Ureter (tissue), 1 donor: ENCODE measurements around the gene SGCE. TPM values are rescaled to one million over a fixed set of nuclear protein-coding genes. Genes with fewer than 3 reads are reported as not detected.
A peak's percentile ranks its signal among the peaks of the same experiment; 100 is the strongest.

ENCODE experiments used
- DNase-seq: peaks from one replicate; pipeline ENCODE4 v3.0.0-alpha.2; 2020; ENCODE audit warnings: low spot score
- total RNA-seq: library from RNA; stranded (reverse); gene quantifications from one replicate; pipeline ENCODE4 v1.2.4, GENCODE V29; 2023
- donor health status: DM: yes; HTN: yes; CAD: no.

Gene SGCE
- total RNA-seq, 1 donor from 2014 or later = 35.9 TPM

GRCh38 chr7:94660006-94660405, 4.1 kb upstream of the SGCE start:
- DNase-seq = no peak

GRCh38 chr7:94658826-94659225, 2.9 kb upstream of the SGCE start:
- DNase-seq = no peak

- DNase-seq = peak; percentile 95
These were observed 2.1 kb upstream of the SGCE start for GRCh38 chr7:94657771-94658693.

- DNase-seq = no peak
These were observed 1.2 kb upstream of the SGCE start for GRCh38 chr7:94656925-94657731.

GRCh38 chr7:94656658-94656924, 658 bp upstream of the SGCE start:
- DNase-seq = no peak

GRCh38 chr7:94655126-94655847, 646 bp downstream of the SGCE start:
- DNase-seq = no peak

- DNase-seq = no peak
These were observed 1.2 kb downstream of the SGCE start for GRCh38 chr7:94654783-94655125.

- no peak for DNase-seq
These were observed 5.5 kb downstream of the SGCE start for GRCh38 chr7:94650147-94651051.

GRCh38 chr7:94649450-94649849, 6.5 kb downstream of the SGCE start:
- DNase-seq = no peak

GRCh38 chr7:94648731-94649130, 7.2 kb downstream of the SGCE start:
- DNase-seq = no peak

GRCh38 chr7:94647295-94647694, 8.6 kb downstream of the SGCE start:
- no peak for DNase-seq

- DNase-seq = no peak
These were observed 12.0 kb downstream of the SGCE start for GRCh38 chr7:94643771-94644545.

- no peak for DNase-seq
These were observed 12.9 kb downstream of the SGCE start for GRCh38 chr7:94642838-94643653.

GRCh38 chr7:94639384-94639783, 16.5 kb downstream of the SGCE start:
- no peak for DNase-seq

GRCh38 chr7:94635687-94636086, 20.2 kb downstream of the SGCE start:
- DNase-seq = no peak

GRCh38 chr7:94634502-94634901, 21.4 kb downstream of the SGCE start:
- no peak for DNase-seq

- DNase-seq = no peak
These were observed 22.2 kb downstream of the SGCE start for GRCh38 chr7:94633687-94634086.

- no peak for DNase-seq
These were observed 23.0 kb downstream of the SGCE start for GRCh38 chr7:94633014-94633341.

GRCh38 chr7:94632338-94633013, 23.5 kb downstream of the SGCE start:
- no peak for DNase-seq
